A549 (cell line): ENCODE results near the gene CD79A. TPM values are rescaled to one million over a fixed set of nuclear protein-coding genes. Genes with fewer than 3 reads are reported as not detected.

ENCODE experiments used
- ATAC-seq, 2 experiments: fragments of 200-7000 bp in 1 of 2; fragments of >200 bp in 1 of 2; cut with Nextera tagmentation in 1 of 2; cut with Tn5 transposase in 1 of 2; 3 replicates each; pipeline versions ENCODE4 v1.8.0 to v1.9.1; 2018 to 2020; ENCODE audit warnings: mild to moderate bottlenecking in 1 of 2, moderate library complexity in 1 of 2
- CTCF ChIA-PET: fragments of 300-600 bp; sonication (Branson Sonifier 250); formaldehyde crosslinking; extraction: SDS; loops from one replicate; lab custom pipeline; 2021; ENCODE audit warnings: antibody characterized with exemption, inconsistent platforms; lab: Yijun Ruan, JAX
- POLR2A ChIA-PET: fragments of 350-600 bp; formaldehyde crosslinking; extraction: SDS; loops from one replicate; lab custom pipeline; 2021; ENCODE audit warnings: antibody characterized with exemption, inconsistent platforms; lab: Yijun Ruan, JAX
- DNase-seq, 2 experiments: peaks; one replicate each; pipeline versions ENCODE4 v3.0.0 to v3.0.0-alpha.2; 2011 to 2016; ENCODE audit warnings: low read depth in 1 of 2, low spot score in 1 of 2
- FAIRE-seq: peaks from 2 replicates; lab custom pipeline; 2011; peaks lifted over from hg19 to GRCh38; lab: Jason Lieb, UNC
- H3K27ac ChIP-seq, 2 experiments: fragments of >200 bp; sonication (Bioruptor Twin); formaldehyde crosslinking; 3 replicates each; pipeline ENCODE4 v1.5.1; 2016 to 2017
- H3K4me1 ChIP-seq: fragments of >200 bp; sonication (Bioruptor Twin); formaldehyde crosslinking; 3 replicates; pipeline ENCODE4 v1.6.1; 2016
- H3K4me2 ChIP-seq: fragments of >200 bp; sonication (Bioruptor Twin); formaldehyde crosslinking; 3 replicates; pipeline ENCODE4 v1.6.1; 2016
- H3K4me3 ChIP-seq: fragments of >200 bp; sonication (Bioruptor Twin); formaldehyde crosslinking; 3 replicates; pipeline ENCODE4 v1.5.1; 2016
- H3K9me3 ChIP-seq: fragments of >200 bp; sonication (Bioruptor Twin); formaldehyde crosslinking; 3 replicates; pipeline ENCODE4 v1.6.1; 2016
- CHD4 ChIP-seq: fragments of 200-600 bp; sonication (generic); IDR thresholded peaks from 2 replicates; pipeline ENCODE4 v1.6.1; 2016; ENCODE audit warnings: antibody characterized with exemption, mild to moderate bottlenecking, borderline replicate concordance
- EHF ChIP-seq: fragments of 250-450 bp; sonication (Bioruptor Pico); IDR thresholded peaks from 2 replicates; pipeline ENCODE4 v1.5.0; 2020; ENCODE audit warnings: mild to moderate bottlenecking
- FOSL2 ChIP-seq, 2 experiments: fragments of 450-650 bp in 1 of 2; fragments of >200 bp in 1 of 2; sonication (Bioruptor Twin) in 1 of 2; formaldehyde crosslinking; IDR thresholded peaks; 2 replicates each; pipeline versions ENCODE4 v1.5.0 to v1.6.1; 2016 to 2020; ENCODE audit warnings: mild to moderate bottlenecking in 1 of 2, moderate library complexity in 1 of 2
- GATA3 ChIP-seq: IDR thresholded peaks from 2 replicates; pipeline ENCODE4 v1.6.1; 2012; ENCODE audit warnings: borderline replicate concordance
- KDM5A ChIP-seq: fragments of 200-600 bp; sonication (generic); IDR thresholded peaks from 2 replicates; pipeline ENCODE4 v1.6.1; 2016; ENCODE audit warnings: antibody characterized with exemption, mild to moderate bottlenecking
- NPAS2 ChIP-seq: fragments of 250-450 bp; sonication (Bioruptor Pico); IDR thresholded peaks from 2 replicates; pipeline ENCODE4 v1.8.0; 2022; ENCODE audit warnings: mild to moderate bottlenecking, moderate library complexity, borderline replicate concordance
- NR3C1 ChIP-seq: fragments of >200 bp; sonication (Bioruptor Twin); formaldehyde crosslinking; IDR thresholded peaks from 3 replicates; pipeline ENCODE4 v1.6.1; 2017
- POLR2AphosphoS2 ChIP-seq: conservative IDR thresholded peaks from 2 replicates; pipeline ENCODE4 v1.6.1; 2012; ENCODE audit warnings: low read length, improper control_type of control experiment, inconsistent platforms
- RCOR1 ChIP-seq: fragments of 150-350 bp; IDR thresholded peaks from 2 replicates; pipeline ENCODE4 v1.6.1; 2014; ENCODE audit warnings: antibody characterized with exemption, low read length, low read depth
- REST ChIP-seq: fragments of 200-600 bp; sonication (generic); IDR thresholded peaks from 2 replicates; pipeline ENCODE4 v1.6.1; 2016; ENCODE audit warnings: antibody characterized with exemption, mild to moderate bottlenecking, moderate library complexity
- RFX5 ChIP-seq: fragments of 450-650 bp; IDR thresholded peaks from 2 replicates; pipeline ENCODE4 v1.7.1; 2014; ENCODE audit warnings: antibody characterized with exemption, mild to moderate bottlenecking, moderate library complexity
- SREBF2 ChIP-seq: fragments of 450-650 bp; IDR thresholded peaks from 2 replicates; pipeline ENCODE4 v1.6.1; 2014; ENCODE audit warnings: mild to moderate bottlenecking, moderate library complexity
- TFCP2L1 ChIP-seq: fragments of 250-450 bp; sonication (Bioruptor Pico); IDR thresholded peaks from 2 replicates; pipeline ENCODE4 v1.5.0; 2021; ENCODE audit warnings: mild to moderate bottlenecking
- ZFP36 ChIP-seq: fragments of 450-650 bp; IDR thresholded peaks from 2 replicates; pipeline ENCODE4 v1.6.1; 2014; ENCODE audit warnings: borderline replicate concordance; ENCODE audit not compliant: partially characterized antibody
- ZNF302 ChIP-seq: fragments of 250-450 bp; sonication (Bioruptor Pico); IDR thresholded peaks from 2 replicates; pipeline ENCODE4 v1.9.0; 2021; ENCODE audit warnings: inconsistent platforms, mild to moderate bottlenecking, moderate library complexity
- ZSCAN20 ChIP-seq: fragments of 250-450 bp; sonication (Bioruptor Pico); IDR thresholded peaks from 2 replicates; pipeline ENCODE4 v1.8.0; 2022; ENCODE audit warnings: mild to moderate bottlenecking, moderate library complexity
- WGBS: methylation state at CpG from one replicate; pipeline ENCODE4 v1.1.6; 2017; ENCODE audit errors: missing lambda C conversion rate; 5-methylcytosine and 5-hydroxymethylcytosine counted together
- polyA plus RNA-seq, 4 experiments: library from polyadenylated mRNA; depleted of rRNA in 3 of 4; stranded (reverse); fragments of >200 nt; fragmentation: RNase III in 1 of 4; extraction: RNeasy Plus Mini Kit Qiagen cat#74134 plus additional on column Dnase treatment in 1 of 4; gene quantifications; 2 replicates in 3 of 4; 3 replicates in 1 of 4; pipeline ENCODE4 v1.2.3, GENCODE V29; 2011 to 2017
- TF ChIP-seq, protein P1 (sequence below): fragments of >200 bp; sonication (Bioruptor Twin); formaldehyde crosslinking; IDR thresholded peaks from 3 replicates; pipeline ENCODE4 v1.5.1; 2016
- TF ChIP-seq, protein P2 (sequence below): IDR thresholded peaks from 2 replicates; pipeline ENCODE4 v1.6.1; 2012

Gene CD79A
- polyA plus RNA-seq, 2 of the 4 experiments (the other 2 are of a cell fraction): 0.52 to 0.54 TPM

- FAIRE-seq: no peak
- CTCF ChIA-PET: interaction anchor here (0.8 to 4.0 kb wide), 10 partner anchors 8 to 189 kb away, joined by 3 to 17 read pairs (median 6); no protein-coding TSS in a partner anchor
- TF ChIP-seq RCOR1 (no peak), SREBF2 (no peak), GATA3 (no peak), KDM5A (no peak), NPAS2 (CRISPR knock-in tag) (no peak), FOSL2 (IDR thresholded peaks at IDR 0.05) (no peak), FOSL2 (CRISPR knock-in tag; IDR thresholded peaks at IDR 0.05) (no peak), ZSCAN20 (no peak), TFCP2L1 (CRISPR knock-in tag) (no peak), POLR2AphosphoS2 (no peak)
- TF ChIP-seq, protein P1, sequence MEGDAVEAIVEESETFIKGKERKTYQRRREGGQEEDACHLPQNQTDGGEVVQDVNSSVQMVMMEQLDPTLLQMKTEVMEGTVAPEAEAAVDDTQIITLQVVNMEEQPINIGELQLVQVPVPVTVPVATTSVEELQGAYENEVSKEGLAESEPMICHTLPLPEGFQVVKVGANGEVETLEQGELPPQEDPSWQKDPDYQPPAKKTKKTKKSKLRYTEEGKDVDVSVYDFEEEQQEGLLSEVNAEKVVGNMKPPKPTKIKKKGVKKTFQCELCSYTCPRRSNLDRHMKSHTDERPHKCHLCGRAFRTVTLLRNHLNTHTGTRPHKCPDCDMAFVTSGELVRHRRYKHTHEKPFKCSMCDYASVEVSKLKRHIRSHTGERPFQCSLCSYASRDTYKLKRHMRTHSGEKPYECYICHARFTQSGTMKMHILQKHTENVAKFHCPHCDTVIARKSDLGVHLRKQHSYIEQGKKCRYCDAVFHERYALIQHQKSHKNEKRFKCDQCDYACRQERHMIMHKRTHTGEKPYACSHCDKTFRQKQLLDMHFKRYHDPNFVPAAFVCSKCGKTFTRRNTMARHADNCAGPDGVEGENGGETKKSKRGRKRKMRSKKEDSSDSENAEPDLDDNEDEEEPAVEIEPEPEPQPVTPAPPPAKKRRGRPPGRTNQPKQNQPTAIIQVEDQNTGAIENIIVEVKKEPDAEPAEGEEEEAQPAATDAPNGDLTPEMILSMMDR: no peak
- TF ChIP-seq, all 56 proteins: peak for 0
- H3K9me3 ChIP-seq: no peaks in the 10 kb centered on the region
- POLR2A ChIA-PET: interaction anchor here (0.7 kb wide), 1 partner anchor 49 kb away, joined by 3 read pairs; no protein-coding TSS in a partner anchor
- H3K4me3 ChIP-seq: no peak overlapping the region
- H3K4me2 ChIP-seq: no peak overlapping the region
- H3K27ac ChIP-seq: no peak overlapping the region
- peaks cover 17% of the 10 kb centered on the region; the same call in 2 of the 3 replicates for H3K4me1 ChIP-seq
- ATAC-seq (no peak), DNase-seq (no peak)
- 92% methylated on average over 34 of the region's 34 CpGs for WGBS
Observed at GRCh38 chr19:41892173-41892902, 15.3 kb downstream of the CD79A start.

DNA sequence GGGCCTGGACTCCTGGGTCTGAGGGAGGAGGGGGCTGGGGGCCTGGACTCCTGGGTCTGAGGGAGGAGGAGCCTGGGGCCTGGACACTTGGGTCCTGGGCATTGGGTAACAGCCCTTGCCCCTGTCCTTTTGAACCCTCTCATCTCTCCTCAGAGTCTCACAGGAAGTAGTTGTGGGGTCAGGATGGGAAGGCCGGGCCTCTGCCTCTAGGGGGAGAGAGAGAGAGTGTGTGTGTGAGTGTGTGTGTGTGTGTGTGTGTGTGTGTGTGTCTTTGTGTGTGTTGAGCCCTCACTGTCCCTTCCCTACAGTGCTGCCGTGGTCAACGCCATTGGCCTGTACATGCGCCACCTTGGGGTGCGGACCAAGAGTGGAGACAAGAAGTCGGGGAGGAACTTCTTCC lies 16.8 kb downstream of the CD79A start:
- Histone ChIP-seq H3K4me3 (no peak overlapping the region), H3K4me2 (no peak overlapping the region), H3K4me1 (peaks cover 14% of the 10 kb centered on the region; the same call in 2 of the 3 replicates), H3K9me3 (no peaks in the 10 kb centered on the region), H3K27ac (peak overlapping the region in 1 of 2 experiments; percentile 42; a peak in 1 of 6 replicates)
- WGBS: 70% methylated on average over 6 of the region's 6 CpGs
- CTCF ChIA-PET: interaction anchor here (2.7 kb wide), 1 partner anchor 11 kb away, joined by 18 read pairs; no protein-coding TSS in a partner anchor
- POLR2A ChIA-PET: no interaction called here
- TF ChIP-seq KDM5A (no peak), EHF (CRISPR knock-in tag) (0 out of 2 replicates have a peak, but pooled peaks have one; percentile 56), REST (no peak), CHD4 (no peak), GATA3 (peak; percentile 39; the same call in 1 of the 2 replicates), RFX5 (no peak), ZFP36 (peak; percentile 15), NR3C1 (no peak), ZNF302 (CRISPR knock-in tag) (no peak)
- TF ChIP-seq, protein P2, sequence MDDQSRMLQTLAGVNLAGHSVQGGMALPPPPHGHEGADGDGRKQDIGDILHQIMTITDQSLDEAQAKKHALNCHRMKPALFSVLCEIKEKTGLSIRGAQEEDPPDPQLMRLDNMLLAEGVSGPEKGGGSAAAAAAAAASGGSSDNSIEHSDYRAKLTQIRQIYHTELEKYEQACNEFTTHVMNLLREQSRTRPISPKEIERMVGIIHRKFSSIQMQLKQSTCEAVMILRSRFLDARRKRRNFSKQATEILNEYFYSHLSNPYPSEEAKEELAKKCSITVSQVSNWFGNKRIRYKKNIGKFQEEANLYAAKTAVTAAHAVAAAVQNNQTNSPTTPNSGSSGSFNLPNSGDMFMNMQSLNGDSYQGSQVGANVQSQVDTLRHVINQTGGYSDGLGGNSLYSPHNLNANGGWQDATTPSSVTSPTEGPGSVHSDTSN: 0 out of 2 replicates have a peak, but pooled peaks have one; percentile 12
- peak in 1 of 2 experiments; percentile 87 for DNase-seq
- peak; percentile 25 to 63 for ATAC-seq
- no peak for FAIRE-seq
